ENCODE measurements around the gene CLEC18C. TPM values are rescaled to one million over a fixed set of nuclear protein-coding genes. Genes with fewer than 3 reads are reported as not detected.
"Not testable (repeated sequence)": the region's sequence is repeated elsewhere in the genome, so short reads cannot be mapped to it uniquely, and the experiment has no call there.

CLEC18C gene
- total RNA-seq (2014; rRNA removed) = 0.06 and 0.32 TPM in 2 replicates
- 0.06 TPM for polyA plus RNA-seq (2012)

DNA sequence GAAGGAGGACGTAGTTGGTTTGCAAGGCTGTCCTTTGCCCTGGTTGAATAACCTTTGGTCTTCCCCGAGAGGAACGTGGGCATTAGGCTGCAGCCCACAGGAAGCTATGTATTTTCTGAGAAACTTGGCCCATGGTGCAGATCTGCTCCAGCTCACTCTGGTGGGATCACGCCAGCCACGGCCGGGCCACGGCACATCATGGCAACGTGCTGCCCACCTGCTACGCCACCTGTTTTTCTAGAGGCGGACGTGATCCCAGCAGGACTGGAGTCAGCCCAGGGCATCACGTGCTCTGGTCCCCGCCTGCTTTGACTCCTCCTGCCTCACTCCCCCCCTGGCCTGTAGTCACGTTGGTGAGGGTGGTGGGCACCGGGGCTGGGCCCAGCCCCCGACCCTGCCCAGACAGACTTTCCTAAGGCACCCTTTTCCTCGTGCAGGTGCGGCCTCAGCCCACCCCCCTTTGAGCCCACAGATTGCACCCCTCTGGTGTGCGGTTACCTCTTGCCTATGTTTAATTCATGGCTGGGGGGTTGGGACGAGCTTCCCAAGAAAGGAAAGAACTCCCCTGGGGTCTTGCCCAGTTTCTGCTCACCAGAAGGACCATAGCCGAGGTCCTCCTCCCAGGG, at the start of gene CLEC18C:
CLEC18C (plus strand) TSS at position 576 of the 626 bp plus-strand sequence. CDS start 492 bp downstream, outside the sequence.
- not testable (repeated sequence) for DNase-seq (ENCODE audit: low read depth)

DNA sequence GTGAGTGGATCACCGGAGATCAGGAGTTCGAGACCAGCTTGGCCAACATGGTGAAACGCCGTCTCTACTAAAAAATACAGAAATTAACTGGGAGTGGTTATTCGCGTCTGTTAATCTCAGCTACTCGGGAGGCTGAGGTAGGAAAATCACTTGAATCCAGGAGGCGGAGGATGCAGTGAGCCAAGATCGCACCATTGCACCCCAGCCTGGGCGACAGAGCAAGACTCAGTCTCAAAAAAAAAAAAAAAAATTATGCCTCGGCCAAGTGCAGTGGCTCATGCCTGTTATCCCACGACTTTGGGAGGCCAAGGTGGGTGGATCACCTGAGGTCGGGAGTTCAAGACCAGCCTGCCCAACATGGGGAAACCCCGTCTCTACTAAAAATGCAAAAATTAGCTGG, 49.8 kb upstream of the CLEC18C start:
- not testable (repeated sequence) for DNase-seq (ENCODE audit: low read depth)

DNA sequence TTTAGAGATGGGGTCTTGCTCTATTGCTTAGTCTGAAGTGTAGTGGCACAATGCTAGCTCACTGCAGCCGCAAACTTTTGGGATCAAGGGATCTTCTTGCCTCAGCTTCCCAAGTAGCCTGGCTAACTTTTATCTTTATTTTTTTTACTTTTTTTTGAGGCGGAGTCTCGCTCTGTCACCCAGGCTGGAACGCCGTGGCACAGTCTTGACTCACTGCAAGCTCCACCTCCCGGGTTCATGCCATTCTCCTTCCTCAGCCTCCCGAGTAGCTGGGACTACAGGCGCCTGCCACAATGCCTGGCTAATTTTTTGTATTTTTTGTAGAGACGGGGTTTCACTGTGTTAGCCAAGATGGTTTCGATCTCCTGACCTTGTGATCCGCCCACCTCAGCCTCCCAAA, 47.4 kb upstream of the CLEC18C start:
- not testable (repeated sequence) for DNase-seq (ENCODE audit: low read depth)

DNA sequence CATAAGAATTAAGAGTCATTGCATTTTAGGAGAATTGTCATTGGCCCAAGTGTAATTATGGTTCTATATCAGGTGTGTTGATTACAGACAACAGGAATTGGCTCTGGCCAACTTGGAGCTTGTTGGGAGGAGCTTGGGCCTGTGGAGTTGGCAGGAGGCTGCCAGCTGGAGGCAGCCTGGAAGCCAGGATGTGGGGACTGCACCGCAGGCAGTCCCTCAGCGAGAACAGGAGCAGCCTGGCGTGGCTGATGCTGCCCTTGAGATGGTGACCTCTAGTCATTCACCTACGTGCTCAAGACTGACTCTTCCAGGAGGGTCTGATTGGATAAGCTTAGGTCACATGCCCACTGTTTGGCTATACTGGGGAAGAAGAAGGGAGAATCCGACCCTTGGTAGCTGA, 45.9 kb upstream of the CLEC18C start:
- not testable (repeated sequence) for DNase-seq (ENCODE audit: low read depth)

DNA sequence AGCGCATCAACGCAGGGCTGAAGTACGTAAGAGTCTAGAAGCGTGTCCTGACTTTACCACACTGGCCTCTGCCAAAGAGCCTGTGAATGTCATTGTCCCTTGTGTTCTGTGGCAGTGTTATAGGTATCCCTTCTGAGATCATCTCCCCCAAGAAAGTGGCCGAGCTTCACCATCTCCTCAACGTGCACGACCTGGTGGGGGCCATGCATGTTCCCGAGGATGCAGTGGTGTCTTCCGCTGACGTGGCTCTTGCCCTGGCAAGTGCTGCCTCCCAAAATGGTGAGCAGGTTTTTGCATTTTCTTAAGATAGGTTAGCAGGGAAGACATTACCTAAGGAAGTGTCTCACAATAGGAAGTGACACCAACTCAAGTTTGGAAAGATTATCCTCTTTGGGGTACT, 44.7 kb upstream of the CLEC18C start:
- DNase-seq (ENCODE audit: low read depth) = not testable (repeated sequence)

GRCh38 chr16:70135796-70136195, 37.8 kb upstream of the CLEC18C start:
- not testable (repeated sequence) for DNase-seq (ENCODE audit: low read depth)

GRCh38 chr16:70136595-70136994, 37.0 kb upstream of the CLEC18C start:
- not testable (repeated sequence) for DNase-seq (ENCODE audit: low read depth)

- not testable (repeated sequence) for DNase-seq (ENCODE audit: low read depth)
These were observed 30.8 kb upstream of the CLEC18C start for GRCh38 chr16:70142739-70143138.

DNA sequence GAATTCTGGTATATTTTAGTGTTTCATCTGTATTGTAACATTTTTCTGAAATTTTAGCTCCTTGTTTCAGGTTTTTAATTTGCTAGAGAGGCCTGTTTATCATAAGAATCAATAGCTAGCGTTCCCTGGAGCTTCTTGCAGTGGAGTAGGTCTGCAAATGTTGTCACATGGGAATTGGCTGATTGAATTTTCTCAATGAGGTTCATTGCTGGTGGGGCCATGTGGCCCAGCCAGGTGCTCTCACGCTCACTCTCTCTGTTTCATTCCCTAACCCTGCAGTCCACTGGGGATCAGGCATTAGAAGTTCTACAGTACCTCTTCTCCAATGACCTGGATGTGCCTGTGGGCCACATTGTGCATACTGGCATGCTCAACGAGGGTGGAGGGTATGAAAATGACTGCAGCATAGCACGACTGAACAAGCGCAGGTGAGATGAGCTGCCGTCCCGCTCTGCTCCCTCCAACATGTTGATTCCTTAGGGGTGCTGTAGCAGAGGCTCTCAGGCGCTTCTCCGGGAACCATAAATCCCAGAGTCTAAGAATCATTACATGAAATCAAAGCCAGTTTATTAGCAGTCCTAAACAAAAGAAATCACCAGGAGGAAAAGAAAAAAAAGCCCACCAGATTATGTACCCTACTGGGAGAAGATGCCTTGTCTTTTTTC, 30.2 kb upstream of the CLEC18C start:
- DNase-seq (ENCODE audit: low read depth) = not testable (repeated sequence)

GRCh38 chr16:70147853-70148252, 25.7 kb upstream of the CLEC18C start:
- not testable (repeated sequence) for DNase-seq (ENCODE audit: low read depth)

DNA sequence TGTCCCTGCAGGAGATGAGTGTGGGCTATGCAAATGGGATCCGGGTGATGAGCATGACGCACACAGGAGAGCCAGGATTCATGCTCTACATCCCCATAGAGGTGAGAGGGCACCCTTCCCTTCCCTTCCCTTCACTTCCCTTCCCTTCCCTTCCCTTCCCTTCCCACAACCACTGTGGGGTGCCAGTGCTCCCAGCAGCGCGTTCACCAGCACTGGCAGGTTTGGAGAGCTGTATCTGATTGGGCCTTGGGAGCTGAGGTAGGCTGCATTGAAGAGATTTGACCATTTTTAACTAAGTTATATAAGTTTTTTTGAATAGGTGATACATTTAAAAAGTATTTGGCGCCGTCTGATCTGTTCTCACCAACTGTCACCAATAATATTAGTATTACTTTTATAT, 25.1 kb upstream of the CLEC18C start:
- not testable (repeated sequence) for DNase-seq (ENCODE audit: low read depth)

GRCh38 chr16:70149296-70149695, 24.3 kb upstream of the CLEC18C start:
- DNase-seq (ENCODE audit: low read depth) = not testable (repeated sequence)

- no peak for DNase-seq (ENCODE audit: low read depth)
These were observed 22.2 kb upstream of the CLEC18C start for GRCh38 chr16:70151391-70151790.

GRCh38 chr16:70151941-70152509, 21.6 kb upstream of the CLEC18C start:
- no peak for DNase-seq (ENCODE audit: low read depth)

DNA sequence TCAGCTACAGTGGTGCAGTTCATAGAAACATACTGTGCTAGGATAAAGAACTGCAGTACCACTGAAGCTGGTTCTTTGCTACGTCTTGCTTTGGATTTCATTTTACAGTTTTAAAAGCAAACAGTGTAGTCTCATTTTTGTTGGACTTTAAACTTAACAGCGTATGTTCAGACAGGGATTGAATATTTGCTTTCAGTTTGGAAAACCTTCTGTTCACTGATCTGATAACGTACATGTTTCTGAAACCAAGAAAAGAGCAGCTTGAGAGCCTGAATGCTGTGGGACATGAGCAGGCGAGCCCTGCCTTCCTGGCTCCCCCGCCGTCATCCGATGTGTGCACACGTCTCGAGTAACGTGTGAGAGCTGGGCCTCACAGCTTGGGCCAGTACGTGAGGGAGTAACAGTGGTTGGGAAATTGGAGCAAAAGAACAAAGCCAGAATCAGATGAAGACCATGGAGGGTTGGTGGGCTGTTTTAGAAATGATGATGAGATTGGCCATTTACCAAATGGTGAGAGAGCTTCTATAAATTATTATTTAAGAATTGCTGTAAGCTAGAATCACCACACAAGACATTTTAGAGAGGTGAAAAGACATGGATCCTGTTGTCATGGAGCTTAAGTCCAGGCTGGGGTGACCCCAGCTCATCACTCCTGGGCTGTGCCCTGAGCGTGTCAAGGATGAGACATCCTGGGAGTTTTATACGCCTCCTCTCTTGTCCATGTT, 20.8 kb upstream of the CLEC18C start:
- DNase-seq (ENCODE audit: low read depth) = no peak

DNA sequence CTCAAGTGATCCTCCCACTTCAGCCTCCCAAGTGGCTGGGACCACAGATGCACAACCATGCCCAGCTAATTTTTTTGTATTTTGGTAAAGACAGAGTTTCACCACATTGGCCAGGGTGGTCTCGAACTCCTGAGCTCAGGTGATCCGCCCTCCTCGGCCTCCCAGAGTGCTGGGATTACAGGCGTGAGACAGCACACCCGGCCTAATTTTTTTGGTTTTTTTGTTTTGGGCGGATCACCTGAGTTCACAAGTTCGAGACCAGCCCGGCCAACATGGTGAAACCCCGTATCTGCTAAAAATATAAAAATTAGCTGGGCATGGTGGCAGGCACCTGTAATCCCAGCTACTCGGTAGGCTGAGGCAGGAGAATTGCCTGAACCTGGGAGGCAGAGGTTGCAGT, 18.9 kb upstream of the CLEC18C start:
- DNase-seq (ENCODE audit: low read depth) = not testable (repeated sequence)

GRCh38 chr16:70156207-70156978, 17.2 kb upstream of the CLEC18C start:
- no peak for DNase-seq (ENCODE audit: low read depth)

GRCh38 chr16:70157105-70157476, 16.5 kb upstream of the CLEC18C start:
- DNase-seq (ENCODE audit: low read depth) = peak; percentile 67

DNA sequence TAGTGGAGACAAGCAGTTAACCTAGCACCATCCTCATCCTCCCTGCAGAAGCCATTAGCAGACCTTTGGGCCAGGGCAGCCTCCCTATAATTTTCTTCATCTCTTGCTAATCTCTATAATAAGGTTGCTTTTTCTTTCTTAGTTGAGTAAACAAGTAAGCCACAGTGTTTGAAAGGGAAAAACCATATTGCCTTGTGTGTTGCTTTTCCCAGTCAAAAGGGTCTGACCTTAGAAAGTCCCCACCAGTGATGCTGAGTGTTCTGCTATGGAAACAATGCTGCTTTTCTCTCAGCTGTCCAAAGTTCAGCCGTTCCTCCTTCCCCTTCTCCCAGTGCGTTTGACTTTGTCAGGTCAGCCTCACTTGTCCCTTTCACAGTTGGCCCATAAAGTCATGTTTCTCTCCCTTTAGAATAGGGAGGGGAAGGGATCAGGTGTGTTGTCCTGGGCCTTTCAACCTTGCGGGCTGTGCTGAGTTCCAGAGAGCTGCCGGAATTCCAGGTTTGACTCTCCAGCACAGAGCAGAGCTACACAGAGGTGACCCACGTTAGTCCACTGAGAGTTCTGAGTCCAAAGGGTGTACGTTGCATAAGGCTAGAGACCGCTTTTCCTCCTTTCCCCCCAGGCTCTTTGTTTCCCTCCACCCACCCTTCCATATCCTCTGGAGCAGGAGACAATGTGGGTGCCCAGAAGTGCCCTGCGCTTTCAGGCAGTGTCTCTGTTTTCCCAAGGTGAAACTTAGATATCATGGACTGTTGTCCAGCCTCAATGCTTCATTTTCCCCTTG, 15.9 kb upstream of the CLEC18C start:
- no peak for DNase-seq (ENCODE audit: low read depth)

DNA sequence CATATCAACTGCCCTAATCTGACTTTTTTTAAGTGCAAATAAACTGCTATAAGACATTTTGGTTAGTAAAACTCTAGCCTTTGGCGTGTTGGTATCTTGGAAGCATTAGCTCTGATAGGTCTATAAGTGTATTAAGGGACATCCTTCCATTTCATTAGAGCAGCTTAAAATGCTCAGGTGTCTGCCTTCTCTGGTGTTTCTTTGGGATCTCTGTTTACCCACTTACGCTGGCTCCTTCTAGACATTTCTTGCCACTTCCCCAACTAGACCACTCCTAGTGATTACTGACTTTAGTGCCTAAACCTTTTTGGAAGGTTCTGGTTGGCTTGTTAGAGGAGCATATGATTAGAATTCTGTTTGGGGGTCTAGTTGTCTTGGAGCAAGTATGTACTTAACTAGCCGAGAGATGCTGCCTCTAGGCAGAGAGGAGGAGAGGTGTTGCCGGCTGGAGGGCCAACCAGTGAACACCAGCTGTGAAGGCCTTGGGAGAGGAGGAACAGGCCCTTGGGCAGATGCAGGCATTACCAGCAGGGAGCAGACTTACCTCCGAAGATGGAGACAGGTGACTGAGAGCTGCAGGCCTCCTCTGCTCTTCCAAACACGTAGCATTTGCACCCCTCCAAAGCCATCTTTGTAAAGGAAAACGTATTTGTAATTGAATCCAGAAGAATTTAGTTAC, 15.2 kb upstream of the CLEC18C start:
- DNase-seq (ENCODE audit: low read depth) = no peak
